GM23338 (cell line): Measurements from ENCODE around the gene NSL1. TPM values are rescaled to one million over a fixed set of nuclear protein-coding genes. Genes with fewer than 3 reads are reported as not detected.

ENCODE experiments used
- ATAC-seq: fragments of 200-7000 bp; cut with Tn5 transposase; 3 replicates; pipeline ENCODE4 v1.9.1; 2020
- DNase-seq: peaks from one replicate; pipeline ENCODE4 v3.0.0-alpha.2; 2015; ENCODE audit warnings: low spot score
- H2AFZ ChIP-seq: fragments of 200-600 bp; sonication (generic); 2 replicates; pipeline ENCODE4 v1.8.0; 2016; ENCODE audit warnings: antibody characterized with exemption, mild to moderate bottlenecking, moderate library complexity
- H3F3A ChIP-seq: fragments of 200-600 bp; sonication (generic); replicated peaks from 2 replicates; pipeline ENCODE4 v1.8.0; 2017; ENCODE audit warnings: antibody characterized with exemption, mixed run types, low read depth
- H3K27ac ChIP-seq: fragments of 200-600 bp; sonication (generic); 2 replicates; pipeline ENCODE4 v1.6.1; 2016; ENCODE audit warnings: low read depth
- H3K27me3 ChIP-seq: fragments of 200-600 bp; sonication (generic); 2 replicates; pipeline ENCODE4 v1.8.0; 2016; ENCODE audit warnings: mild to moderate bottlenecking, mixed run types, moderate library complexity; ENCODE audit not compliant: insufficient read depth
- H3K36me3 ChIP-seq: fragments of 200-600 bp; sonication (generic); 2 replicates; pipeline ENCODE4 v1.8.0; 2016; ENCODE audit warnings: mild to moderate bottlenecking; ENCODE audit not compliant: insufficient read depth
- H3K4me1 ChIP-seq: fragments of 200-600 bp; sonication (generic); 2 replicates; pipeline ENCODE4 v1.8.0; 2016; ENCODE audit warnings: mild to moderate bottlenecking, moderate library complexity; ENCODE audit not compliant: insufficient read depth
- H3K4me2 ChIP-seq: fragments of 200-600 bp; sonication (generic); 2 replicates; pipeline ENCODE4 v1.7.1; 2017; ENCODE audit warnings: mixed run types
- H3K4me3 ChIP-seq: fragments of 200-600 bp; sonication (generic); 2 replicates; pipeline ENCODE4 v1.6.1; 2016; ENCODE audit warnings: mixed run types
- H3K79me2 ChIP-seq: fragments of 200-600 bp; sonication (generic); replicated peaks from 2 replicates; pipeline ENCODE4 v1.8.0; 2017; ENCODE audit warnings: mild to moderate bottlenecking; ENCODE audit not compliant: insufficient read depth
- H3K9me2 ChIP-seq: fragments of 200-600 bp; sonication (generic); 2 replicates; pipeline ENCODE4 v1.8.0; 2017; ENCODE audit not compliant: insufficient read depth
- H4K20me1 ChIP-seq: fragments of 200-600 bp; sonication (generic); replicated peaks from 2 replicates; pipeline ENCODE4 v1.8.0; 2017; ENCODE audit warnings: mild to moderate bottlenecking; ENCODE audit not compliant: insufficient read depth
- H3K27ac Mint-ChIP-seq: 2 replicates; pipeline ENCODE4 v1.8.0; 2020; ENCODE audit warnings: inconsistent platforms, mild to moderate bottlenecking, moderate library complexity, mixed read lengths
- H3K27me3 Mint-ChIP-seq: 3 replicates; pipeline ENCODE4 v1.8.0; 2022; ENCODE audit warnings: low read depth, mild to moderate bottlenecking, moderate library complexity, mixed read lengths, inconsistent platforms; ENCODE audit not compliant: insufficient read depth, poor library complexity
- H3K36me3 Mint-ChIP-seq: 3 replicates; pipeline ENCODE4 v1.8.0; 2021; ENCODE audit warnings: low read depth, mild to moderate bottlenecking, inconsistent platforms, moderate library complexity, mixed read lengths
- H3K4me1 Mint-ChIP-seq: 3 replicates; pipeline ENCODE4 v1.8.0; 2020; ENCODE audit warnings: mild to moderate bottlenecking, inconsistent platforms, mixed read lengths
- H3K4me3 Mint-ChIP-seq: 3 replicates; pipeline ENCODE4 v1.8.0; 2021; ENCODE audit warnings: moderate library complexity, mild to moderate bottlenecking, inconsistent platforms, mixed read lengths
- H3K9me3 Mint-ChIP-seq: 3 replicates; pipeline ENCODE4 v1.8.0; 2020; ENCODE audit warnings: moderate library complexity, mild to moderate bottlenecking, inconsistent platforms, mixed read lengths
- CREB1 ChIP-seq: fragments of 250-450 bp; sonication (Bioruptor Pico); IDR thresholded peaks from 2 replicates; pipeline ENCODE4 v1.5.0; 2020; ENCODE audit warnings: low read depth, mild to moderate bottlenecking, moderate library complexity
- CTCF ChIP-seq, 2 experiments: fragments of 200-600 bp in 1 of 2; sonication (generic) in 1 of 2; conservative IDR thresholded peaks; 2 replicates each; pipeline versions ENCODE4 v1.5.1 to v1.6.1; 2016 to 2017; ENCODE audit warnings: antibody characterized with exemption in 2 of 2, low read depth in 2 of 2, mild to moderate bottlenecking in 2 of 2, moderate library complexity in 1 of 2
- ETS1 ChIP-seq: IDR thresholded peaks from 2 replicates; pipeline ENCODE4 v1.6.1; 2016; ENCODE audit warnings: antibody characterized with exemption
- EZH2 ChIP-seq: fragments of 200-600 bp; sonication (generic); IDR thresholded peaks from one replicate; pipeline ENCODE4 v1.8.0; 2017; ENCODE audit warnings: antibody characterized with exemption, mild to moderate bottlenecking, low read depth; ENCODE audit not compliant: unreplicated experiment
- EZH2phosphoT487 ChIP-seq: fragments of 200-600 bp; sonication (generic); IDR thresholded peaks from one replicate; pipeline ENCODE4 v1.8.1; 2018; ENCODE audit warnings: antibody characterized with exemption; ENCODE audit not compliant: unreplicated experiment
- JUNB ChIP-seq: IDR thresholded peaks from one replicate; pipeline ENCODE4 v1.6.1; 2016; ENCODE audit warnings: antibody characterized with exemption; ENCODE audit not compliant: unreplicated experiment
- POLR2AphosphoS5 ChIP-seq: IDR thresholded peaks from 2 replicates; pipeline ENCODE4 v1.6.1; 2016; ENCODE audit warnings: antibody characterized with exemption, low read depth
- REST ChIP-seq: IDR thresholded peaks from one replicate; pipeline ENCODE4 v1.6.1; 2018; ENCODE audit warnings: antibody characterized with exemption; ENCODE audit not compliant: unreplicated experiment
- ZNF331 ChIP-seq: fragments of 250-450 bp; sonication (Bioruptor Pico); IDR thresholded peaks from 2 replicates; pipeline ENCODE4 v1.5.0; 2020; ENCODE audit warnings: low read depth, mild to moderate bottlenecking, moderate library complexity
- ZNF462 ChIP-seq: fragments of 250-450 bp; sonication (Bioruptor Pico); IDR thresholded peaks from 2 replicates; pipeline ENCODE4 v1.5.0; 2020; ENCODE audit warnings: mild to moderate bottlenecking, moderate library complexity
- polyA plus RNA-seq: library from polyadenylated mRNA; unstranded; fragments of >200 nt; fragmentation: Nextera tagmentation; extraction: Ambion mirVana; gene quantifications from 2 replicates; pipeline ENCODE4 v1.2.1, GENCODE V29; 2016
- total RNA-seq: library from RNA; depleted of rRNA; stranded (reverse); fragments of >200 nt; shearing (Covaris generic); gene quantifications from 2 replicates; pipeline ENCODE4 v1.2.3, GENCODE V29; 2014

Gene NSL1
- total and polyA plus RNA-seq, 2 experiments from 2014 or later = 96.8 to 102 TPM

GRCh38 chr1:212701910-212702309 is 89.7 kb downstream of the NSL1 start:
- no peak overlapping the region for H3K4me2 ChIP-seq
- H3K27me3 ChIP-seq = peaks cover 71% of the 10 kb centered on the region
- H3K27ac Mint-ChIP-seq = no peak overlapping the region
- no peaks in the 10 kb centered on the region for H3K36me3 Mint-ChIP-seq
- H4K20me1 ChIP-seq = no peaks in the 10 kb centered on the region; the same call in 1 of the 2 replicates
- H3K4me3 ChIP-seq = no peak overlapping the region
- 0 out of 2 replicates have a peak, but pooled peaks cover 10% of the 10 kb centered on the region for H3F3A ChIP-seq
- no peak for TF ChIP-seq ZNF462 (CRISPR knock-in tag)
- no peak for TF ChIP-seq POLR2AphosphoS5
- TF ChIP-seq EZH2phosphoT487 = no peak
- no peak for TF ChIP-seq ETS1
- no peak for TF ChIP-seq CREB1 (CRISPR knock-in tag)
- TF ChIP-seq ZNF331 (CRISPR knock-in tag) = no peak
- TF ChIP-seq JUNB = no peak
- no peak for TF ChIP-seq EZH2
- no peak for TF ChIP-seq CTCF (conservative IDR thresholded peaks at IDR 0.05; ENCODE audit: low read depth in 2 of 2)
- TF ChIP-seq REST = no peak
- H3K27me3 Mint-ChIP-seq = peaks cover 42% of the 10 kb centered on the region
- H3K9me2 ChIP-seq = no peaks in the 10 kb centered on the region
- DNase-seq (no peak), ATAC-seq (no peak)
- H3K4me1 Mint-ChIP-seq = peaks cover 20% of the 10 kb centered on the region
- H3K4me3 Mint-ChIP-seq = no peak overlapping the region; the same call in 2 of the 3 replicates
- H3K9me3 Mint-ChIP-seq = no peaks in the 10 kb centered on the region
- no peaks in the 10 kb centered on the region for H3K36me3 ChIP-seq
- no peaks in the 10 kb centered on the region for H3K79me2 ChIP-seq
- no peak overlapping the region for H3K27ac ChIP-seq
- H3K4me1 ChIP-seq = peaks cover 15% of the 10 kb centered on the region
- H2AFZ ChIP-seq = no peak overlapping the region
